GM18909 (cell line): Measurements from ENCODE around the gene SACS.
"Not testable (repeated sequence)": the region's sequence is repeated elsewhere in the genome, so short reads cannot be mapped to it uniquely, and the experiment has no call there.

ENCODE experiments used
- ATAC-seq: cut with Tn5 transposase; IDR thresholded peaks from one replicate; pipeline ENCODE4 v1.9.1; 2021; ENCODE audit warnings: mild to moderate bottlenecking; ENCODE audit not compliant: unreplicated experiment, poor library complexity

Gene SACS

GRCh38 chr13:23320926-23321534, 112.5 kb downstream of the SACS start:
- ATAC-seq: peak; percentile 31

GRCh38 chr13:23319883-23320224, 113.6 kb downstream of the SACS start:
- ATAC-seq: no peak

GRCh38 chr13:23314837-23315236, 118.7 kb downstream of the SACS start:
- ATAC-seq: not testable (repeated sequence)

- no peak for ATAC-seq
Observed at GRCh38 chr13:23292586-23292985, 140.9 kb downstream of the SACS start.

GRCh38 chr13:23289917-23290357, 143.6 kb downstream of the SACS start:
- no peak for ATAC-seq

GRCh38 chr13:23288995-23289394, 144.5 kb downstream of the SACS start:
- no peak for ATAC-seq

- ATAC-seq: no peak
Observed at GRCh38 chr13:23288564-23288963, 144.9 kb downstream of the SACS start.

- ATAC-seq: no peak
Observed at GRCh38 chr13:23279321-23279720, 154.2 kb downstream of the SACS start.
